Measurements from ENCODE around the gene MERTK. TPM values are rescaled to one million over a fixed set of nuclear protein-coding genes. Genes with fewer than 3 reads are reported as not detected.

Gene MERTK
- total RNA-seq, 1 experiment from 2014 or later, result 14.5 TPM

DNA sequence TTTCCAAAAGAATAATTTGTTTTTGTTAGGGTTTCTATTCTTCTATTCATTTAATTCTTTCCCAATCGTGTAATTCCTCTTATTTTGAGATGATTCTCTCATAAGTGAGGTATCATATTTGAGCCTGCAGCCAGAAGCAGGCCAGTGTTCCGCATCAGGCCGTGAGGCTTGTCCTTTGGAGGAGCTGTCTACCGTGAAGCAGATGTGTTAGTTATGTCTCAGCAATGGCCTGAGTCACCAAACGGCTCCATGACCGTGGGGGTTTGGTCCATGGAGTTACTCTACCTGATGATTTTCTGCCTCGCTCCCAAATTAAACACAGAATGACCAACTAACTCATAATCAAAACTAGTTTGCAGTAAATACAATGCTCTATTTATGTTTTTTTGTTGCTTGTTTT, 92.4 kb downstream of the MERTK start:
- Histone ChIP-seq H3K27me3 (ENCODE audit: control insufficient read depth, insufficient read depth, low read length) (no peaks in the 10 kb centered on the region), H3K27ac (ENCODE audit: low read length) (no peak overlapping the region), H3K9me3 (ENCODE audit: control insufficient read depth, insufficient read depth, low read depth, low read length) (no peaks in the 10 kb centered on the region), H3K4me3 (ENCODE audit: low read depth in 2 of 2, low read length in 2 of 2) (no peak overlapping the region), H3K4me1 (ENCODE audit: control insufficient read depth, insufficient read depth, low read length) (0 out of 2 replicates have a peak, but pooled peaks cover 1% of the 10 kb centered on the region), H3K36me3 (ENCODE audit: control insufficient read depth, insufficient read depth, low read length) (no peaks in the 10 kb centered on the region)
- POLR2A ChIA-PET, result no interaction called here
- in situ Hi-C loops (cut with HindIII; ENCODE audit: low pct_unique_long_range_greater_than_20kb, low sequenced_read_pairs), result no loop called here
- CTCF ChIA-PET, result no interaction called here
- ATAC-seq (no peak), DNase-seq (ENCODE audit: low read depth, low spot score) (no peak)
- BruUV-seq (replicated peaks), result no TSS peak
- intact Hi-C loops (cut with micrococcal nuclease; ENCODE audit: unreplicated experiment), result no loop called here
- TF ChIP-seq, protein P1, sequence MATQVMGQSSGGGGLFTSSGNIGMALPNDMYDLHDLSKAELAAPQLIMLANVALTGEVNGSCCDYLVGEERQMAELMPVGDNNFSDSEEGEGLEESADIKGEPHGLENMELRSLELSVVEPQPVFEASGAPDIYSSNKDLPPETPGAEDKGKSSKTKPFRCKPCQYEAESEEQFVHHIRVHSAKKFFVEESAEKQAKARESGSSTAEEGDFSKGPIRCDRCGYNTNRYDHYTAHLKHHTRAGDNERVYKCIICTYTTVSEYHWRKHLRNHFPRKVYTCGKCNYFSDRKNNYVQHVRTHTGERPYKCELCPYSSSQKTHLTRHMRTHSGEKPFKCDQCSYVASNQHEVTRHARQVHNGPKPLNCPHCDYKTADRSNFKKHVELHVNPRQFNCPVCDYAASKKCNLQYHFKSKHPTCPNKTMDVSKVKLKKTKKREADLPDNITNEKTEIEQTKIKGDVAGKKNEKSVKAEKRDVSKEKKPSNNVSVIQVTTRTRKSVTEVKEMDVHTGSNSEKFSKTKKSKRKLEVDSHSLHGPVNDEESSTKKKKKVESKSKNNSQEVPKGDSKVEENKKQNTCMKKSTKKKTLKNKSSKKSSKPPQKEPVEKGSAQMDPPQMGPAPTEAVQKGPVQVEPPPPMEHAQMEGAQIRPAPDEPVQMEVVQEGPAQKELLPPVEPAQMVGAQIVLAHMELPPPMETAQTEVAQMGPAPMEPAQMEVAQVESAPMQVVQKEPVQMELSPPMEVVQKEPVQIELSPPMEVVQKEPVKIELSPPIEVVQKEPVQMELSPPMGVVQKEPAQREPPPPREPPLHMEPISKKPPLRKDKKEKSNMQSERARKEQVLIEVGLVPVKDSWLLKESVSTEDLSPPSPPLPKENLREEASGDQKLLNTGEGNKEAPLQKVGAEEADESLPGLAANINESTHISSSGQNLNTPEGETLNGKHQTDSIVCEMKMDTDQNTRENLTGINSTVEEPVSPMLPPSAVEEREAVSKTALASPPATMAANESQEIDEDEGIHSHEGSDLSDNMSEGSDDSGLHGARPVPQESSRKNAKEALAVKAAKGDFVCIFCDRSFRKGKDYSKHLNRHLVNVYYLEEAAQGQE (IDR thresholded peaks at IDR 0.05; ENCODE audit: insufficient read depth in 1 of 2, low read depth in 2 of 2, low read length in 1 of 2), result no peak
- TF ChIP-seq, protein P2, sequence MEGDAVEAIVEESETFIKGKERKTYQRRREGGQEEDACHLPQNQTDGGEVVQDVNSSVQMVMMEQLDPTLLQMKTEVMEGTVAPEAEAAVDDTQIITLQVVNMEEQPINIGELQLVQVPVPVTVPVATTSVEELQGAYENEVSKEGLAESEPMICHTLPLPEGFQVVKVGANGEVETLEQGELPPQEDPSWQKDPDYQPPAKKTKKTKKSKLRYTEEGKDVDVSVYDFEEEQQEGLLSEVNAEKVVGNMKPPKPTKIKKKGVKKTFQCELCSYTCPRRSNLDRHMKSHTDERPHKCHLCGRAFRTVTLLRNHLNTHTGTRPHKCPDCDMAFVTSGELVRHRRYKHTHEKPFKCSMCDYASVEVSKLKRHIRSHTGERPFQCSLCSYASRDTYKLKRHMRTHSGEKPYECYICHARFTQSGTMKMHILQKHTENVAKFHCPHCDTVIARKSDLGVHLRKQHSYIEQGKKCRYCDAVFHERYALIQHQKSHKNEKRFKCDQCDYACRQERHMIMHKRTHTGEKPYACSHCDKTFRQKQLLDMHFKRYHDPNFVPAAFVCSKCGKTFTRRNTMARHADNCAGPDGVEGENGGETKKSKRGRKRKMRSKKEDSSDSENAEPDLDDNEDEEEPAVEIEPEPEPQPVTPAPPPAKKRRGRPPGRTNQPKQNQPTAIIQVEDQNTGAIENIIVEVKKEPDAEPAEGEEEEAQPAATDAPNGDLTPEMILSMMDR (IDR thresholded peaks at IDR 0.05), result no peak
- no peak for TF ChIP-seq SIN3A (IDR thresholded peaks at IDR 0.05; ENCODE audit: borderline replicate concordance, insufficient read depth, low read depth, low read length)
- no peak for TF ChIP-seq TCF7L2 (IDR thresholded peaks at IDR 0.05; ENCODE audit: low read depth, low read length)
- no peak for TF ChIP-seq POLR2AphosphoS5 (IDR thresholded peaks at IDR 0.05; ENCODE audit: low read depth, low read length)

DNA sequence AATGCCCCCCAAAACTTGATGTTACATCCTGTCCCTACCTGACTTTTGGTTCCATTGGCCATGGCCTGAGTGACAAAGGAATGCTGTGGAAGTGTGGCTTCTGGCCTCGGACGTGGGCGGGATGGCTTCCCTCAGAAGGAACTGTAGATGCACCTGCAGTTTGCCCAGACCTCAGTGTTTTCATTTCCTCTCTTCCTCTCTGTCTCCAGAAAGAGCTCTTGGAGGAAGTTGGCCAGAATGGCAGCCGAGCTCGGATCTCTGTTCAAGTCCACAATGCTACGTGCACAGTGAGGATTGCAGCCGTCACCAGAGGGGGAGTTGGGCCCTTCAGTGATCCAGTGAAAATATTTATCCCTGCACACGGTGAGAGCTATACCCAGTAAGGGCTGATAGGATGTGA, 95.6 kb downstream of the MERTK start:
- Histone ChIP-seq H3K36me3 (ENCODE audit: control insufficient read depth, insufficient read depth, low read length) (no peaks in the 10 kb centered on the region), H3K9me3 (ENCODE audit: control insufficient read depth, insufficient read depth, low read depth, low read length) (no peaks in the 10 kb centered on the region), H3K4me3 (ENCODE audit: low read depth in 2 of 2, low read length in 2 of 2) (no peak overlapping the region), H3K4me1 (ENCODE audit: control insufficient read depth, insufficient read depth, low read length) (no peaks in the 10 kb centered on the region), H3K27me3 (ENCODE audit: control insufficient read depth, insufficient read depth, low read length) (no peaks in the 10 kb centered on the region), H3K27ac (ENCODE audit: low read length) (no peak overlapping the region)
- no TSS peak for BruUV-seq (replicated peaks)
- in situ Hi-C loops (cut with HindIII; ENCODE audit: low pct_unique_long_range_greater_than_20kb, low sequenced_read_pairs) (no loop called here), intact Hi-C loops (cut with micrococcal nuclease; ENCODE audit: unreplicated experiment) (no loop called here)
- DNase-seq (ENCODE audit: low read depth, low spot score) (no peak), ATAC-seq (no peak)
- ChIA-PET CTCF (no interaction called here), POLR2A (no interaction called here)
- TF ChIP-seq, protein P2 (IDR thresholded peaks at IDR 0.05), result no peak
- TF ChIP-seq TCF7L2 (IDR thresholded peaks at IDR 0.05; ENCODE audit: low read depth, low read length) (no peak), POLR2AphosphoS5 (IDR thresholded peaks at IDR 0.05; ENCODE audit: low read depth, low read length) (no peak)
